ENCODE results near the gene ITGA6. TPM values are rescaled to one million over a fixed set of nuclear protein-coding genes. Genes with fewer than 3 reads are reported as not detected.

ITGA6 gene
- polyA plus RNA-seq (2013, experiment 1 of 2) = 31.2 TPM
- 32.5 TPM for polyA plus RNA-seq (2013, experiment 2 of 2)

GRCh38 chr2:172427256-172427989, at the start of gene ITGA6:
Gene ITGA6, plus strand, starts transcription at chr2:172427586.
- H3K18ac ChIP-seq (ENCODE audit: low read depth in 1 of 2, low read length in 2 of 2) = peak within 1 kb of the TSS; percentile 66 to 80
- no peak within 1 kb of the TSS for H2BK120ac ChIP-seq (ENCODE audit: low read depth, low read length)
- peak within 1 kb of the TSS; percentile 43 for H4K91ac ChIP-seq (ENCODE audit: low read length)
- H3K4me1 ChIP-seq (ENCODE audit: control insufficient read depth, insufficient read depth, low read depth, low read length) = peaks cover 9% of the 10 kb centered on the region
- DNase-seq = peak; percentile 62
- no peaks in the 10 kb centered on the region for H3K36me3 ChIP-seq (ENCODE audit: control insufficient read depth in 1 of 2, insufficient read depth in 2 of 2, low read depth in 1 of 2, low read length in 2 of 2)
- H2AFZ ChIP-seq (ENCODE audit: low read depth, low read length) = peak within 1 kb of the TSS; percentile 90
- peak within 1 kb of the TSS; percentile 12 for H4K8ac ChIP-seq (ENCODE audit: low read length)
- H2BK12ac ChIP-seq (ENCODE audit: low read length in 2 of 2) = peak within 1 kb of the TSS in 1 of 2 experiments; percentile 82
- H3K9ac ChIP-seq (ENCODE audit: low read length) = peak within 1 kb of the TSS; percentile 21
- H3K27me3 ChIP-seq (ENCODE audit: control insufficient read depth in 1 of 2, insufficient read depth in 1 of 2, low read length in 2 of 2) = peaks cover 0 to 70% of the 10 kb centered on the region in 2 experiments
- H2BK5ac ChIP-seq (ENCODE audit: low read depth, low read length, poor library complexity, severe bottlenecking) = no peak within 1 kb of the TSS
- H3K79me1 ChIP-seq (replicated peaks; ENCODE audit: low read length, poor library complexity, severe bottlenecking) = peaks cover 10% of the 10 kb centered on the region
- peak within 1 kb of the TSS in 1 of 2 experiments; percentile 86 for H3K23ac ChIP-seq (ENCODE audit: low read length in 2 of 2)
- under 1% methylated on average over 60 of the region's 79 CpGs for WGBS
- no peak within 1 kb of the TSS for H2BK15ac ChIP-seq (ENCODE audit: low read depth, poor library complexity, severe bottlenecking)
- no peak within 1 kb of the TSS for H3K27ac ChIP-seq (ENCODE audit: low read length, poor library complexity, severe bottlenecking)
- peak within 1 kb of the TSS in 1 of 2 experiments; percentile 78 for H3K4ac ChIP-seq (ENCODE audit: low read depth in 1 of 2, low read length in 2 of 2)
- H3K14ac ChIP-seq (ENCODE audit: low read length in 2 of 2) = peak within 1 kb of the TSS in 1 of 2 experiments; percentile 93
- peak within 1 kb of the TSS; percentile 70 to 78 for H3K4me3 ChIP-seq (ENCODE audit: insufficient read depth in 1 of 2, low read depth in 1 of 2, low read length in 2 of 2)
- no peaks in the 10 kb centered on the region for H3K9me3 ChIP-seq (ENCODE audit: control insufficient read depth, low read length)
- H3K4me2 ChIP-seq (ENCODE audit: low read length, poor library complexity, severe bottlenecking) = peak within 1 kb of the TSS; percentile 97
- no peak within 1 kb of the TSS for H2AK5ac ChIP-seq (ENCODE audit: low read length, severe bottlenecking)

DNA sequence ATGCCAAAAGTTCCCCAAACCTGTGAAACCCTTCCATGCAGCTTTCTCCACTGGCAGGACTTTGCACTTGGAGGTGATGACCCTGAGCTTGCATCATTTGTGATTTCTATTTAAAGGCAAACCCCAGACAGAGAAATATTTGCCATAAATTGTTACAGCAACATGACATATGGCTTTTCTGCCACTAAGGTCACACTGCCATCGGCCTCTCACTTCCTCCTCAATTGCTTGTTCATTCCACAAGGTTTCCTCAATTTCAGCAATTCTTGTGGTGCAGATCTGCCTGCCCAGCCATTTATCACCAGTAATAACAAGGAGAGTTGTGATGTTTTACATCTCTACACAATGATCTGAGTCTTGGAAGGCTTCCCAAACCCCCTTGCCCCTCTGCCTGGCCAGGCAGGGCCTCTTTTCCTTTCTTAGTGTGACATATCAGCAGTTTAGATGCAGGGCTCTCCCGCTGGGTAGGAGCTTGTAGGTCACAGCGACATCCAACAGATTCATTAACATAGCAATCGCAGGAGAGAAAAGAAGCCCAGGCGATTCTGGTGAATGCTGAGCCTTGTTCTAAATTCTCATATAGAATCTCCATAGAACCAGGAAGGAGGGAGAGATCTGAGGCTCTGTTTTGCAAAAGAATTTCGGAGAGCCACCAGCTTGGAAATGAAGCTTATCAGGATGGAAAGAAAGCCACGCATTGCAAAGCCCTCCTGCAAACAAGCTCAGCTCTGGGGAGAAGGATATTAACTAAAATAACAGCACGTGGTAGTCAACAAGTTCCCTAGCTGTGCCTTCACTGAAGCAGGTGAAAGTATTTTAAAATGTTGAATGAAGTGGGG, 46.7 kb upstream of the ITGA6 start:
- H3K4ac ChIP-seq (ENCODE audit: low read depth in 1 of 2, low read length in 2 of 2) = no peak overlapping the region
- H3K14ac ChIP-seq (ENCODE audit: low read length in 2 of 2) = no peak overlapping the region
- H2BK120ac ChIP-seq (ENCODE audit: low read depth, low read length) = no peak overlapping the region
- H3K18ac ChIP-seq (ENCODE audit: low read depth in 1 of 2, low read length in 2 of 2) = peak overlapping the region in 1 of 2 experiments; percentile 16
- H3K9me3 ChIP-seq (ENCODE audit: control insufficient read depth, low read length) = peaks cover 9% of the 10 kb centered on the region
- DNase-seq = peak; percentile 48
- no peak overlapping the region for H4K8ac ChIP-seq (ENCODE audit: low read length)
- H4K91ac ChIP-seq (ENCODE audit: low read length) = no peak overlapping the region
- no peak overlapping the region for H2AFZ ChIP-seq (ENCODE audit: low read depth, low read length)
- no peaks in the 10 kb centered on the region for H3K79me1 ChIP-seq (replicated peaks; ENCODE audit: low read length, poor library complexity, severe bottlenecking)
- no peak overlapping the region for H3K4me3 ChIP-seq (ENCODE audit: insufficient read depth in 1 of 2, low read depth in 1 of 2, low read length in 2 of 2)
- no peak overlapping the region for H3K23ac ChIP-seq (ENCODE audit: low read length in 2 of 2)
- no peaks in the 10 kb centered on the region for H3K36me3 ChIP-seq (ENCODE audit: control insufficient read depth in 1 of 2, insufficient read depth in 2 of 2, low read depth in 1 of 2, low read length in 2 of 2)
- H3K9ac ChIP-seq (ENCODE audit: low read length) = no peak overlapping the region
- no peak overlapping the region for H3K4me2 ChIP-seq (ENCODE audit: low read length, poor library complexity, severe bottlenecking)
- no peak overlapping the region for H2AK5ac ChIP-seq (ENCODE audit: low read length, severe bottlenecking)
- H2BK5ac ChIP-seq (ENCODE audit: low read depth, low read length, poor library complexity, severe bottlenecking) = no peak overlapping the region
- 8% methylated on average over 5 of the region's 8 CpGs for WGBS
- no peaks in the 10 kb centered on the region for H3K27me3 ChIP-seq (ENCODE audit: control insufficient read depth in 1 of 2, insufficient read depth in 1 of 2, low read length in 2 of 2)
- H3K27ac ChIP-seq (ENCODE audit: low read length, poor library complexity, severe bottlenecking) = no peak overlapping the region
- H2BK12ac ChIP-seq (ENCODE audit: low read length in 2 of 2) = no peak overlapping the region
- no peak overlapping the region for H2BK15ac ChIP-seq (ENCODE audit: low read depth, poor library complexity, severe bottlenecking)
- no peaks in the 10 kb centered on the region for H3K4me1 ChIP-seq (ENCODE audit: control insufficient read depth, insufficient read depth, low read depth, low read length)

GRCh38 chr2:172381275-172382027, 45.9 kb upstream of the ITGA6 start:
- H2BK5ac ChIP-seq (ENCODE audit: low read depth, low read length, poor library complexity, severe bottlenecking) = no peak overlapping the region
- no peaks in the 10 kb centered on the region for H3K4me1 ChIP-seq (ENCODE audit: control insufficient read depth, insufficient read depth, low read depth, low read length)
- H3K79me1 ChIP-seq (replicated peaks; ENCODE audit: low read length, poor library complexity, severe bottlenecking) = no peaks in the 10 kb centered on the region
- H3K4me3 ChIP-seq (ENCODE audit: insufficient read depth in 1 of 2, low read depth in 1 of 2, low read length in 2 of 2) = no peak overlapping the region
- H2BK15ac ChIP-seq (ENCODE audit: low read depth, poor library complexity, severe bottlenecking) = no peak overlapping the region
- H3K18ac ChIP-seq (ENCODE audit: low read depth in 1 of 2, low read length in 2 of 2) = peak overlapping the region in 1 of 2 experiments; percentile 16
- H4K91ac ChIP-seq (ENCODE audit: low read length) = no peak overlapping the region
- H2BK120ac ChIP-seq (ENCODE audit: low read depth, low read length) = no peak overlapping the region
- H4K8ac ChIP-seq (ENCODE audit: low read length) = no peak overlapping the region
- H3K27me3 ChIP-seq (ENCODE audit: control insufficient read depth in 1 of 2, insufficient read depth in 1 of 2, low read length in 2 of 2) = no peaks in the 10 kb centered on the region
- no peaks in the 10 kb centered on the region for H3K36me3 ChIP-seq (ENCODE audit: control insufficient read depth in 1 of 2, insufficient read depth in 2 of 2, low read depth in 1 of 2, low read length in 2 of 2)
- H3K9ac ChIP-seq (ENCODE audit: low read length) = no peak overlapping the region
- H3K27ac ChIP-seq (ENCODE audit: low read length, poor library complexity, severe bottlenecking) = no peak overlapping the region
- peak overlapping the region in 1 of 2 experiments; percentile 21 for H2BK12ac ChIP-seq (ENCODE audit: low read length in 2 of 2)
- H2AK5ac ChIP-seq (ENCODE audit: low read length, severe bottlenecking) = no peak overlapping the region
- H3K23ac ChIP-seq (ENCODE audit: low read length in 2 of 2) = no peak overlapping the region
- no peak overlapping the region for H3K4me2 ChIP-seq (ENCODE audit: low read length, poor library complexity, severe bottlenecking)
- no peak for DNase-seq
- H2AFZ ChIP-seq (ENCODE audit: low read depth, low read length) = no peak overlapping the region
- H3K14ac ChIP-seq (ENCODE audit: low read length in 2 of 2) = no peak overlapping the region
- WGBS = 45% methylated on average over 3 of the region's 3 CpGs
- H3K9me3 ChIP-seq (ENCODE audit: control insufficient read depth, low read length) = peaks cover 9% of the 10 kb centered on the region
- no peak overlapping the region for H3K4ac ChIP-seq (ENCODE audit: low read depth in 1 of 2, low read length in 2 of 2)

All from mesenchymal stem cell (in vitro differentiated cells and primary cell).